HG02885 (cell line): ENCODE measurements around the gene TMIGD3.

Source experiments
- ATAC-seq: cut with Tn5 transposase; IDR thresholded peaks from one replicate; pipeline ENCODE4 v1.9.1; 2021; ENCODE audit warnings: mild to moderate bottlenecking; ENCODE audit not compliant: unreplicated experiment, poor library complexity

The TMIGD3 gene

DNA sequence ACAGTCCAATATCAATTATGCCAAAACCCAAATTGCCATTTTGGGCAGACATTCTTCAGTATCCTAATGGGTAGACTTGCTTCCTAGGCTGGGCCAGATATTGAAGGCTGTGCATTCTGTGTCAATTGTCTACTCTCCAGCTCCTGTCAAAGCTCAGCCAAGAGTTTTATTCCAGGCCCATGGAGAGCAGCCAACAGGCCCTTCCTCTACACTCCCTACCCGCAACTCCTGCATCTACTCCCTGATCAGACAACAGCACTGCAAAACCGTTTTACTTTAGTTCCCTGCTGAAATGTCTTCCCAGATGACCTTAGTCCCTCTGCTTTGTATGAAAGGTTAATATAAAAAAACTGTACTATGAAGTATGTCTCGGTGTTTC, 6.6 kb upstream of the TMIGD3 start:
- no peak for ATAC-seq

DNA sequence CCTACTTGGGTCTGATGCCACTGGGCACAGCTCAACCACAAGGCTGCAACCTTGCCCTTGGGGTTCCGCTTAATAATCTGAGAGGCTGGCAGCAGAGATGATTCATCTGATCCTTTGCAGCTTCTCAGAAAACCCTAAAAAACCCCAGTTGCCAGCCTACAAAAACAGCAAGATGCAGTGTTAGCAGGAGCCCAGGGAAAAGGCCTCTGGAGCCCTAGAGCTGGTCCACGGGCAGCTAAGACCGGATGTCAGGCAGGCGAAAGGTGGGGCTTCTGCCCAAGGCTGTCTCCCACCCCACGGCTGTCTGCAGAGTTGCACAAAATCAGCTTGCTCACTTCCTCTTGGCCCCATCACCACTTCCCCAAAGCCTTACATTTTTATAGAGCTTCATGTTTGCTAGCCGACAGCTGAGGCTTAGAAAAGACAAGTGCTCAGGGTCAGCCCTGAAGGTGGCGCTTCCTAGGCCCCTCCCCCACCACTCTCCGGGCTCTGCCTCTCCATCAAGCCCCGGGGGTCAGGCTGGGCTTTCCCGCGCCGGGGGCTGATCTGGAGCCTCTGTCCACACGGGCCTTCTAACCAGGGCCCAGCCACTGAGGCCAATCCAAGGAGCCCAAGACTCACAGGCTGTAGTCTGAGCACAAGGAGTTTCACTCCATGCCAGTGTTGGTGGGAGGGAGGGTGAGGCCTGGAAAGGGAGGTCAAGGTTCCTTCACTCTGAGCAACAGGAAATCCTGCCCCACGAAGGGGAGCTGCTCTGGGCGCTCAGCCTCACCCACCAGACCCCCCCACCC, 4.2 kb upstream of the TMIGD3 start:
- ATAC-seq: peak; percentile 57

DNA sequence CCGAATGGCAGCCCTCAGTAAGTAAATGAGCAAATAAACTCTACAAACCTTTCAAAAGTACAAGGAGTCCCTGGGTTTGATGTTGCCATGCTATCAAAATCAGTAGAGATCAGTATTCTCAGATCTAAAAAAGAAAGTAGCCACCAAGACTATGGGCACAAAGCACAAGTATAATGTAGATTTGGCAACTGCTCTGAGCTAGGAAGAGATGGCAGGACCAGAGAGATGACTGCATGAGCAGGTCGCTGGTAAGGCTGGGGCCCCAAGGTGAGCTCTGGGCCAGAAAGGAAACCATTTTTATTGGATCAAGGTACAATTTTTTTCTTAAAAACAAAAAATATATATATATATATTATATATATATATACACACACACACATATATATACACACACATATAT, 3.1 kb upstream of the TMIGD3 start:
- no peak for ATAC-seq

DNA sequence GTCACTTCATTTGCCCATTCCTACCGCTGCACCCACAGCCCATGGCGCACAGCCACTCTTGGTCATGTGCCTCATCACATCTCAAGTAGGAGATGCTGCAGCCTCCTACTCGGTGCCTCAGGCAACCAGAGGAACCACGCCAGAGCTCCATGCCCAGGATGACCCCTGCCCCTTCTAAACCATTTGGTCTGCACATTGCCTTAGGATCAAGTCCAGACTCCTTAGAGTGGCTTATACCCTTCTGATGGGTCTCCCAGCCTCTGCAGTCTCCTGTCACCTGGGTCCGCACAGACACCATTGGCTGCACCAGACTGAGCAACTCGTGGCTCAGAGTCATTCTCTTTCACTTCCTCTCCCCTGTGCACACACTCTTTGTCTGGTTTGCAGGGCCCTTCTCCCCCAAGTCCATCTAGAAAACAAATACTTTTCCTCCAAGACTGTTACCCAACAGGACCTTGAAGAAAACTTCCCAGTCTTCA, 2.2 kb upstream of the TMIGD3 start:
- peak; percentile 72 for ATAC-seq

DNA sequence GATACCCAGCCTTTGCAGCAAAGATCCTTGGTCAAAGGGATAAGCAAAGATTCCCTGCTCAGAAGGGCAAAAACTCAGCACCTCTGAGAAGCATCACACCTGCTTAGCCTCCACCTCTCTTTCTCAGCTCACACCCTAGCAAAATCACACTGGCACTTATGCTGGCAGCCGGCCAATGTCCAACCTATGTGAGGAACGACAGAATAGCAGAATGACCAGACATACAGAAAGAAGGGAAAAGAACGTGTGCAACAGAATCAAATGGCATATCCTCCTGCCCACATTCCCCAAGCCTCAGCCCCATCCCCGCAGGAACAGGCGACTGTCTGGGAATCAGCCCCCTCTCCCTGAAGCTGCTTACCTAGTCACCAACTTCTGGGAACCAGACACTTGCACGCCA, 664 bp upstream of the TMIGD3 start:
- no peak for ATAC-seq

DNA sequence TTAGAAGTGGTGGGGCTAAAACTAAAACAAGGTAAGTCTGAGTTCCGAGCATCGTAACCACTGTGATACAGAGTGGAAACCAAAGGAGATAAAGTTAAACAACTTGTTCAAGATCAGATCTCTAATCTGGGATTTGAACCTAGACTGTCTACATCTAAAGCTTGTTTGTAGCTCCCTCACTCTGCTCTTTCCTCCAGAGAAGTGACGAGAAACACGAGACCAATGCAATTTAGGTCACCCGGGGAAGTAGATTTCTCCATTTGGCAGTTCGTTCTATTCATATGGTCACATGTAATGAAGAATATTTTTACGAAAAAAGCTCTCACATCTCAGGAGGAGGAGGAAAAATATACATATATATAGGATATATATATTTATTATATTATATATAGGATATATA, 1.8 kb downstream of the TMIGD3 start:
- ATAC-seq: no peak

DNA sequence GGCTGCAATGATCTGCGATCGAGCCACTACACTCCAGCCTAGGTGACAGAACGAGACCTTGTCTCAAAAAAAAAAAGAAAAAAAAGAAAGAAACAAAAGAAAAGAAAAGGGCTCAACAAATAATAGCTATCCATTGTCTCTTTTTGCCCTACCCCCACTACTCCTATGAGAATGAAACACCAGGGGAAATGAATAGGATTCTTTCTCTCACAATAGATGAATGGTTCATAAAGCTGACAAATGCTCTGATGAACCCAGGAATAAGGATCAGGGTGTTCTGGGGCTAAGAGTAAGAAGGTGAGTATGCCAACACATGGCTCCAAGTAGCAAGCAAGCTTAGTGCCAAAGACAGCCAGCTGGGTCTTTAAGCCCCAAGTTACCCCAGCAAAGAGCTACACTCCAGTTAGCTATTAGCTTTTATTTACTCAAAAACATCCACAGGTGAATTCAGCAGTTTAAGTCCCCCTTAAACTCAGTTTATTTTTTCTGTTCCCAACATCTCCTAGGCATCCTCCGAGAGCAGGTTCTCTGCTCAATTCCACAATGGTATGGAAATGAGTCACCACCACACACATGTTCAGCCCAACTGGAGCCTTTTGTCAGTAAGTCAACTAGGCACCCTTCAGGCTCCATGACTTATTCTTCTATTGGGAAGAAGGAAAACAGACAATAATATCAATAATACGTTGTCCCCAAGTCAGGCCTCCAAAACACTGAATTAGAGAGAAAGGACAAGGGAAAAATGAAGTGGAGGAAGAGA, 4.2 kb downstream of the TMIGD3 start:
- ATAC-seq: no peak

DNA sequence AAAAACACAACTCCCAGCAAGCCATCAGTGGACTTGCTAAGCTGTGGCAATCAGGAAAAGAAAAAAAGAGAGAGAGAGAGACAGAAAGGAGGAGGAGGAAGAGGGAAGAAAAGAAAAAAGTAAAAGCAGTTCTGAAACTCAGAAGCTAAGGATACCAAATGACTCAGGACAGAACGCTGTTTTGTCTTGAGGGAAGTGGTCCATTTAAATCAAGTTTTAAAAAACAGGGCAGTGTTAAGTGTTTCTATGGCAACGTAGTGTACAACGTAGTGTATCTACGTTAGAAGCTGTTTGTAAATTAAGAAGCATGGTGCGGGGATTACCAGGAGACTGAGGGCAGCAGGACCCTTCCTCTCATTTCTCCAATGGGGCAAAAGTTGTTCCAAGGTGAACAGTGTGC, 5.8 kb downstream of the TMIGD3 start:
- no peak for ATAC-seq

DNA sequence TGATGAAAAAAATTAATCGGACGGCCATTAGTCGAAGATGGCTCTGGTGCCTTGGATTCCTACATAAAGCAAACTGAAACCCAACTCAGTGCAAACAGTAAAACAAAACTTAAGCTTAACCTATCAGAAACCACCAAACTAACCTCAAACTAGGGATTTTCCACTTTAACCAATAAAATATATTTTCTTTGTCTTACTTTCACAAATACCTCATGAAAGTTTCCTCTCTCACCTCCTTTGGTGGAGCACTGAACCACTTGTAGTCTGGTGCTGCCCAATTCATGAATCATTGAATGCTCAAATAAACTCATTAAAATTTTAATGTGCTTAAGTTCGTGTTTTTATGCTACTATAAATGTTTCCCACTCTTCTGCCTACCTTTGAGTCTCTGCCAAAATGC, 7.0 kb downstream of the TMIGD3 start:
- ATAC-seq: no peak

DNA sequence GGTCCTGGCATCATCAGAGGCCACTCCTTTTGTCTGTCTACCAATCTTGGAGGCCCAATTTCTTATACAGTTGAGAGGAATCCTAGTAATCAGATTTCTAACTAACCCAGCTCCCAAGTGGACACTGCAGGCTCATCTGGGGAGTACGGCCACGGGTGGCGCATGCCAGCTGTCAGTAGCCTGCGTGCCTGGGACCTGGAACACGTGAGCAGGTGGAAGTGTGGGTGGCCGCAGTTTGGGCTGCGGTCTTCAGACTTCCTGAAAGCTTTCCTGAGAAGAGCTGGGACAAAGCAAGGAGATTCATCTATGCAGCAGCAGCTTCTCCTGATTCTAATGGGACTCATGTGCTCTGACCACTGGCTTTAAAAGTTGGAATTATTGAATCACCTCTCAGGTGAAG, 12.4 kb downstream of the TMIGD3 start:
- ATAC-seq: no peak

DNA sequence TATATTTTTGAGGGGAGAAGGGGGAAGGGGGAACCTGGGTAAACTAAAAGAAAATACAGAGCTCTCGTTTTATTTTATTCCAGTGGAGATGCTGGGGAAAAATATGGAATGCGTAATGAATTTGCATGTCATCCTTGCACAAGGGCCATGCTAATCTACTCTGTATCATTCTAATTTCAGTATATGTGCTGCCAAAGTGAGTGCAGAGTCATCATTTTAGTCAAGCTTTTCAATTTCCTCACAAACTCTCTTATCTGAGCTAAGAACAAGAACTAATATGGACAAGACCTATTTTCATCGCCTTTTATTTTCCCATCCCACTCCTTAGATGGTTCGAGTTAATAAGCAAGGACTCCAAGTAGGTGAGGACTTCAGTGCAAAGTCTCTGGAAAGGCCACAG, 13.2 kb downstream of the TMIGD3 start:
- no peak for ATAC-seq

DNA sequence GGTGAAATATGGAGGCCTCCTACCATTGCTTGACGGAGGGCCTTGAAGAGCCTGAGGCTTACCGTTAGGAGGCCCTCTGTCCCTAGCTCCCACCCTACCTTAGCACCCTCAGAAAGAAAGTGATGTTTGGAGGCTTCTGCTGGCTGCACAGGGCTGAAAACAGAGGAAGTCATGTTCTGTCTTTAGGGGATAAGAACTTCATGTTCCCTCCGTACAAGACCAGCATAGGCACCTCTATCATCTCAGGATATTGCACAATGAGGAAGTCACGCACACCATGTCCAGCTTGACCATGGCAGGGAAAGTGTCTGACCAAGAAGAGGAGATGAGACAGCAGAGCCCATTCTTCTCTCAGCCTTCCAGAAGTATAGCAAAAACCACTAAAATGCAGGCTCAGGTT, 13.8 kb downstream of the TMIGD3 start:
- no peak for ATAC-seq

DNA sequence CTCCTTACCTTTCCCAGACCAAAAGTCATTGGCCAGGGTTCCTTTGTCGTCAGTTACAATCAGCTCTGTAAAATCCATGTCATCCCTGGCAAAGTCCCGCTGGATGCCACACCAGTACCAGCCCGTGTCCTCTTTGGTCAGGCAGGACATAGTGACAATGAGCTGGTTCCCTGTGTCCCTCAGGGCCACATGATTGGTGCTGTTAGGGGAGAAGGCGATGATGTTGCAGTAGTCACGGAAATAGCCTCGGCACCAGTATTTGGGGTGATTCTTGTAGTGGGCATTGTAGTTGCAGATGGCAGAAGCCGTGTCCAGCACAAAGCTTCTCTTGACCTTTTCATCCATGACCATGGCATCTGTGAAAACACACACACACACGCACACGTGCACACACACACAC, 14.8 kb downstream of the TMIGD3 start:
- ATAC-seq: no peak

DNA sequence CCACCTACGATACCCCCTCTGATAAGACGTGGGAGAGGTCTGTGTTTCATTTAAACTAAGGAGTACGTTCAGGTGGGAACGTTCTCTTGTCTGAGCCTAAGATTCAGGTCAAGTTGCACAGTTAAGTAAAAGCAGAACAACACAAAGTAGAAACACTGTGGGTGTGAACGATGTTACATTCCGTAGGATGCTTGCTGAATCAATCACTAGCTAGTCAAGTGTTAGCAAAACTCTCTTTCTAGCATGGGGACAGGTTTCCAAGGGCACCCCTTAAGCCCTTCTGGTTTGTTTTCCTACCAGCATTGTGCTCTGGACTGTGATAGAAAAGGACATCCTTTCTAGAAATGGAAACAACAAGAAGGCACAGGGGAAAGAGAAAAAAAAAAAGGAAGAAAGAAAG, 16.3 kb downstream of the TMIGD3 start:
- ATAC-seq: no peak

DNA sequence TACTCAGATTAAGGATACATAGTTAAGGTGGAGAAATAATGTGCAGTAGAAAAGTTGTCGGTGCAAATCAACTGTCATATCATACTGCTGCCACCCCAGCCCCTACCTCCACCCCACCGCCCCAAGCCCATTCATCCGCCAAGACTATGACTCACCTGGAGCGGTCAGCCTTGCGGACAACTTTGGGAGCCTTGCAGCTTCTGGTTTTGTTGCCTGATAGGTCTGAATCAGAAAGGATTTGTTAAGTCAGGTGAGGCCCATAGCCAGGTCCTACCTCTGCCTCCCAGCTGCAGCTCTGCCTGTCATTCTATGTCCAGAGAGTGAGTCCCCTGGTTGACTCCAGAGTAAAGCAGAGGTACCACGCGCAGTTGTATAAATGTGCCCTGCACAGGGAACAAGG, 17.0 kb downstream of the TMIGD3 start:
- no peak for ATAC-seq

DNA sequence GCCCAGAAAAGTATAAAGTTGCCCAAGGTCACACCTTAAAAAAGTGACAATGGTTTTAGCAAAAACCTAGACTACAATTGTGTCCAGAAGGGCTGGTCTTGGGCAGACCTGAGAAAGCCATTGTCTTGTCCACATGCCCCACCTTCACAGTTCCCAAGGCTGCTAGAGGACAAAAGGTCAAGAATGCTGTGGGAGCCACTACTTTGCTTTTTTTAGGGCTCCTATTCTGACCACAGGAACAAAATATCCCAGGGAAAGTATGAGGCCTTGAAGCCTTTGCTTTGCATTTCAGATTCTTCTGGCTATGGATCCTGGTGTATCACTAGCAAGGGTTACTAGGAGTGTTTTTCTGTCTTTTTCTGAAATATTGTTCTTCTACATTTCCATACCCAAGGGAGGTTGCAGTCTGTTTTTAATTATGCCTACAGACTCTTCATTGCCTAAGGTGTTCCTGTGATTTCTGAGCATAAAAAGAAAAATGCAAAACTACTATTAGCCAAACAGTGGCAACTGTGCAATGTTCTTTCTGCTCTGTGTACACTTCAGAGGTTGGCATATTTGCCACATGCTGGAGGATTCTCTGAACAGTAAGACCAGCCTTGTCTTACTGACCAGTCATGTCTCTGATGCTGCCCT, 18.9 kb downstream of the TMIGD3 start:
- no peak for ATAC-seq

DNA sequence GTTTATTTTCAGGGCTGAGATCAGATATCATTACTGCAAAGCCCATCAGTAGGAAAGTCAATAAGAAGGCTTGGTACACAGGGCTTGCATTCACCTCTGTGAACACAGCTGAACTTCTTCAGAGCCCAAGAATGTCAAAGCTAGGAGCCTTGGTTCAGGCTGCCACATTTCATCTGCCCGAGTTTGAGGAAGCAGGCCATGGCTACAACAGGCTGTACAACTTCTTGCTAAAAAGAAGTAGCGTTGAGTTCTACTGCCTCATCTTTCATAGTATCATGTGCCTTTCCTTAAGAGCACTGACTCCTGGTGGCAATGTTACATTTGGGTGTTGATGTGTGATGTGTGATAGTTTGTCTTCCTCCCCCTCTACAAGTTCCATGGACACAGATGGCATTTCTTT, 19.6 kb downstream of the TMIGD3 start:
- ATAC-seq: no peak

DNA sequence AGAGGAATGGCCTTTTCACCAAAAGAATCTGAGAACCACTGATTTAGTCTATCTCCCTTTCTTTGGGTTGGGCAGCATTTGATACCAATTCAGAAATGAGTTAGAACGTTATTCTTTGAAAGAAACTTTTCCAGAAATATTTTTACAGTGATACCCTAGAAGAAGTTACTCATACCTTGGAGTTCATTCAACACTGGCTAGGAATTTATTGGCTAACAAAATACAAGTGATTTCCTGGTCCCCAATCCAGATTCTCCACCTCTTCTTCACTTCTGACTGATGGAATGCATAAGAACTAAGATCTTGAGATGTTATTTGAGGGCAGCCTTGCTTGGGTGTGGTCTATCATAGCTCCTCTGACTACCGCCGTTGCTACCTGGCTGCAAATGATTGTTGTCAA, 20.3 kb downstream of the TMIGD3 start:
- ATAC-seq: no peak

DNA sequence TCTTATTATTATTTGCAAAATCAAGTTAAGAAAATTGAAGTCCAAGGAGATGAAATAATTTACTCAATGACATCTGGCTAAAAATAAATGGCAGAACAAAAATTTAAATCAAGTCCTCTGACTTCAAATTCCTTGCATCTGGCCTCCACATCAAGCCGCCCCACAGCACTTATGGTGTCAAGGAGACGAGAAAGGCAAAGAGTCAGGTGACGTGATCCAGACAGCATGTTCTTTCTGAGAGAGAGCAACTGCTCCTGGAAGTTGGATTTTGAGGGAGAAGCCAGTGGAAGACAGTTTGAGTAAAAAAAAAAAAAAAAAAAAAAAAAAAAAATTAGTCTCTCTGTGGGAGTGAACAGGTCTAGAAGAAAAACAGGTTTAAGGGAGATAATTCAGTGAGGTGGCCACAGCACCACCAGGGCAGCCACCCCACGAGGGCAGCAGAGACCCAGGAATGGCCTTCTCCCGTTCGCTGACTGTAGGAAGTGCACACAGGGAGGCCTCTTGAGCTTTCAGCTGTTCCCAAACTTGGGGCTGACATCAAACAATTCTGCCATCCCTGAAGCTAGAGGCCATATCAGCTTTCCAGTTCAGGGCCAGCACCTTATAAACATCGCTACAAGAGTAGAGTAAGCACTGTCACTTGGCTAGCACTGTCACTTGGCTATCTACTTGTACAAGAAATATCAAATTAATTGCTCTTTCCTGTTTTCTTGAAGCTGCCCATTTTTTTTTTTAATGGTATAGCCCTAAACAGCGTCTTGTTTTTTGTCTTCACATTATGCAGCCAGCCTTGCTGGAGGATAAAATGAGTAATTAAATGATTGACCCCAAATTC, 21.8 kb downstream of the TMIGD3 start:
- peak; percentile 54 for ATAC-seq

DNA sequence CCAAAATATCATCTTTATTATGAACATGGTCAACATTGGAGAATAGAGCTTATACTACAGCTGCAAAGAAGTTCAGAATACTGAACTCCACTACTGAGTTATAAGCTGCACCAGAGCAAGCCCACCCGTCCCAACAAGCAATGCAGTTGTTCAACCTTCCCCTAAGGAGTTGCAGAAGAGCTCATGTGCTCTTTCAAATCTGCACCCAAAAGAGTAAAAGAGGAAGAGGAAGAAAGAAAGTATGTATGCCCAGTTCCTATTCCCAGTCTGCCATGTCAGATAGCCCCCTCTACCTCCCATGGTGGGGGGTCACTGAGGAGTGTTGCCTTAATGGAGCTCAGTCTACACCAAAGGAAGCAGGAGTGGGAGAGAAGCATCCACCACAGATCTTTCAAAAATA, 22.8 kb downstream of the TMIGD3 start:
- no peak for ATAC-seq
